ENCODE measurements around the gene CYP3A7. TPM values are rescaled to one million over a fixed set of nuclear protein-coding genes. Genes with fewer than 3 reads are reported as not detected.
"Not testable (repeated sequence)": the region's sequence is repeated elsewhere in the genome, so short reads cannot be mapped to it uniquely, and the experiment has no call there.

The CYP3A7 gene
- total RNA-seq, 2 donors from 2014 or later: not detected

- no peak for DNase-seq (ENCODE audit: low spot score in 2 of 2)
Observed at GRCh38 chr7:99693427-99694200, 41.4 kb downstream of the CYP3A7 start.

GRCh38 chr7:99693100-99693426, 41.9 kb downstream of the CYP3A7 start:
- Mint-ChIP-seq H3K36me3 (peaks cover 5 to 15% of the 10 kb centered on the region in 2 donors), H3K9me3 (peaks cover 3 to 13% of the 10 kb centered on the region in 2 donors), H3K27ac (no peak overlapping the region)
- no peak for DNase-seq (ENCODE audit: low spot score in 2 of 2)
- ATAC-seq: no peak

More at GRCh38 chr7:99693427-99694200, 41.4 kb downstream of the CYP3A7 start:
- peaks cover 3 to 15% of the 10 kb centered on the region in 2 donors for H3K36me3 Mint-ChIP-seq
- peaks cover 3 to 8% of the 10 kb centered on the region in 2 donors for H3K9me3 Mint-ChIP-seq
- H3K27ac Mint-ChIP-seq: no peak overlapping the region
- no peak for ATAC-seq

GRCh38 chr7:99692563-99692962, 42.4 kb downstream of the CYP3A7 start:
- not testable (repeated sequence) for H3K27ac Mint-ChIP-seq; DNase-seq (ENCODE audit: low spot score in 2 of 2); ATAC-seq
- Mint-ChIP-seq H3K36me3 (peaks cover 5 to 15% of the 10 kb centered on the region in 2 donors), H3K9me3 (peaks cover 3 to 15% of the 10 kb centered on the region in 2 donors)

- peaks cover 3 to 15% of the 10 kb centered on the region in 2 donors for H3K9me3 Mint-ChIP-seq
- DNase-seq (ENCODE audit: low spot score in 2 of 2); H3K27ac Mint-ChIP-seq; ATAC-seq: not testable (repeated sequence)
- peaks cover 5 to 15% of the 10 kb centered on the region in 2 donors for H3K36me3 Mint-ChIP-seq
Observed at GRCh38 chr7:99691658-99692057, 43.3 kb downstream of the CYP3A7 start.

- not testable (repeated sequence) for H3K27ac Mint-ChIP-seq; ATAC-seq; DNase-seq (ENCODE audit: low spot score in 2 of 2)
- H3K9me3 Mint-ChIP-seq: peaks cover 3 to 15% of the 10 kb centered on the region in 2 donors
- H3K36me3 Mint-ChIP-seq: peaks cover 5 to 15% of the 10 kb centered on the region in 2 donors
Observed at GRCh38 chr7:99690918-99691317, 44.1 kb downstream of the CYP3A7 start.

- ATAC-seq; DNase-seq (ENCODE audit: low spot score in 2 of 2); H3K27ac Mint-ChIP-seq: not testable (repeated sequence)
- peaks cover 13 to 15% of the 10 kb centered on the region in 2 donors for H3K36me3 Mint-ChIP-seq
- peaks cover 0 to 11% of the 10 kb centered on the region in 2 donors for H3K9me3 Mint-ChIP-seq
Observed at GRCh38 chr7:99685871-99686608, 49.0 kb downstream of the CYP3A7 start.

- DNase-seq (ENCODE audit: low spot score in 2 of 2) (no peak), ATAC-seq (no peak)
- Mint-ChIP-seq H3K9me3 (peaks cover 0 to 11% of the 10 kb centered on the region in 2 donors), H3K27ac (peak overlapping the region in 1 of 2 donors; percentile 10), H3K36me3 (peaks cover 13 to 15% of the 10 kb centered on the region in 2 donors)
Observed at GRCh38 chr7:99685129-99685758, 49.8 kb downstream of the CYP3A7 start.

GRCh38 chr7:99679400-99680191, 55.4 kb downstream of the CYP3A7 start, which contains the start of gene CYP3A5:
Gene CYP3A5, minus strand, starts transcription at chr7:99679996. Its CDS starts 100 bp downstream, at chr7:99679896.
- ATAC-seq (no peak), DNase-seq (ENCODE audit: low spot score in 2 of 2) (no peak)
- H3K27ac Mint-ChIP-seq: no peak within 1 kb of the TSS
- peaks cover 0 to 3% of the 10 kb centered on the region in 2 donors for H3K9me3 Mint-ChIP-seq
- H3K36me3 Mint-ChIP-seq: peaks cover 10 to 13% of the 10 kb centered on the region in 2 donors

- DNase-seq (ENCODE audit: low spot score in 2 of 2) (no peak), ATAC-seq (peak in 1 of 2 donors; percentile 73)
- Mint-ChIP-seq H3K36me3 (peaks cover 10 to 13% of the 10 kb centered on the region in 2 donors), H3K9me3 (peaks cover 0 to 3% of the 10 kb centered on the region in 2 donors), H3K27ac (no peak overlapping the region)
Observed at GRCh38 chr7:99679032-99679399, 56.0 kb downstream of the CYP3A7 start.

GRCh38 chr7:99677648-99678045, 57.3 kb downstream of the CYP3A7 start:
- H3K9me3 Mint-ChIP-seq: peaks cover 0 to 3% of the 10 kb centered on the region in 2 donors
- ATAC-seq (no peak), DNase-seq (ENCODE audit: low spot score in 2 of 2) (no peak)
- H3K27ac Mint-ChIP-seq: no peak overlapping the region
- H3K36me3 Mint-ChIP-seq: peaks cover 10% of the 10 kb centered on the region in 2 donors

- DNase-seq (ENCODE audit: low spot score in 2 of 2): no peak
- no peak for ATAC-seq
- H3K36me3 Mint-ChIP-seq: peaks cover 5 to 8% of the 10 kb centered on the region in 2 donors
- H3K27ac Mint-ChIP-seq: no peak overlapping the region
- peaks cover 0 to 3% of the 10 kb centered on the region in 2 donors for H3K9me3 Mint-ChIP-seq
Observed at GRCh38 chr7:99677013-99677647, 57.9 kb downstream of the CYP3A7 start.

- H3K9me3 Mint-ChIP-seq: peaks cover 0 to 3% of the 10 kb centered on the region in 2 donors
- H3K27ac Mint-ChIP-seq: peak overlapping the region; percentile 70 to 93
- DNase-seq (ENCODE audit: low spot score in 2 of 2) (no peak), ATAC-seq (peak; percentile 63 to 83)
- no peaks in the 10 kb centered on the region for H3K36me3 Mint-ChIP-seq
Observed at GRCh38 chr7:99674995-99675742, 59.8 kb downstream of the CYP3A7 start.

- no peak overlapping the region for H3K27ac Mint-ChIP-seq
- ATAC-seq: no peak
- H3K36me3 Mint-ChIP-seq: no peaks in the 10 kb centered on the region
- peaks cover 0 to 3% of the 10 kb centered on the region in 2 donors for H3K9me3 Mint-ChIP-seq
- DNase-seq (ENCODE audit: low spot score in 2 of 2): no peak
Observed at GRCh38 chr7:99672573-99672972, 62.4 kb downstream of the CYP3A7 start.

- ATAC-seq (no peak), DNase-seq (ENCODE audit: low spot score in 2 of 2) (no peak)
- H3K36me3 Mint-ChIP-seq: peaks cover 0 to 9% of the 10 kb centered on the region in 2 donors
- no peak overlapping the region for H3K27ac Mint-ChIP-seq
- no peaks in the 10 kb centered on the region for H3K9me3 Mint-ChIP-seq
Observed at GRCh38 chr7:99669782-99670181, 65.2 kb downstream of the CYP3A7 start.

- no peak for ATAC-seq
- H3K36me3 Mint-ChIP-seq: peaks cover 0 to 18% of the 10 kb centered on the region in 2 donors
- peaks cover 0 to 4% of the 10 kb centered on the region in 2 donors for H3K9me3 Mint-ChIP-seq
- H3K27ac Mint-ChIP-seq: no peak overlapping the region
- DNase-seq (ENCODE audit: low spot score in 2 of 2): no peak
Observed at GRCh38 chr7:99668541-99668940, 66.5 kb downstream of the CYP3A7 start.
